Fibroblast of skin of left biceps (primary cell): ENCODE measurements around the gene RBM42.
"Not testable (repeated sequence)": the region's sequence is repeated elsewhere in the genome, so short reads cannot be mapped to it uniquely, and the experiment has no call there.

Source experiments
- DNase-seq, 2 experiments: peaks; one replicate each; pipeline ENCODE4 v3.0.0-alpha.2; 2013; ENCODE audit warnings: low read depth in 2 of 2

The RBM42 gene

GRCh38 chr19:35650581-35650980 is 21.7 kb downstream of the RBM42 start:
- DNase-seq = no peak

GRCh38 chr19:35654828-35655227 is 26.0 kb downstream of the RBM42 start:
- not testable (repeated sequence) for DNase-seq

GRCh38 chr19:35655600-35655999 is 26.8 kb downstream of the RBM42 start:
- no peak for DNase-seq

- DNase-seq = no peak
Observed at GRCh38 chr19:35656700-35657099, 27.9 kb downstream of the RBM42 start.

- DNase-seq = no peak
Observed at GRCh38 chr19:35657904-35658700, 29.3 kb downstream of the RBM42 start.

- DNase-seq = no peak
Observed at GRCh38 chr19:35661995-35662340, 33.1 kb downstream of the RBM42 start.

- no peak for DNase-seq
Observed at GRCh38 chr19:35663981-35664380, 35.1 kb downstream of the RBM42 start.

GRCh38 chr19:35665157-35665556 is 36.3 kb downstream of the RBM42 start:
- no peak for DNase-seq

- DNase-seq = no peak
Observed at GRCh38 chr19:35665604-35666003, 36.8 kb downstream of the RBM42 start.

GRCh38 chr19:35666251-35666913 is 37.5 kb downstream of the RBM42 start, which contains the start of gene UPK1A:
TSS of gene UPK1A (plus strand) at chr19:35666517. CDS start at chr19:35666813, 296 bp downstream.
- DNase-seq = no peak

GRCh38 chr19:35669566-35669965 is 40.7 kb downstream of the RBM42 start:
- DNase-seq = no peak

GRCh38 chr19:35669974-35670373 is 41.1 kb downstream of the RBM42 start:
- no peak for DNase-seq

- no peak for DNase-seq
Observed at GRCh38 chr19:35670686-35671085, 41.9 kb downstream of the RBM42 start.

GRCh38 chr19:35671818-35672217 is 43.0 kb downstream of the RBM42 start:
- DNase-seq = no peak

GRCh38 chr19:35673121-35673804 is 44.4 kb downstream of the RBM42 start:
- DNase-seq = no peak

GRCh38 chr19:35675589-35676140 is 46.8 kb downstream of the RBM42 start:
- no peak for DNase-seq
